Thyroid gland (tissue), 4 donors: ENCODE data around the gene ARHGAP24. TPM values are rescaled to one million over a fixed set of nuclear protein-coding genes. Genes with fewer than 3 reads are reported as not detected.
"Not testable (repeated sequence)": the region's sequence is repeated elsewhere in the genome, so short reads cannot be mapped to it uniquely, and the experiment has no call there.

Experiments used
- DNase-seq, 2 donors: peaks; one replicate each; pipeline ENCODE4 v3.0.0-alpha.2; 2019
- H3K27ac ChIP-seq, 3 donors: fragments of 200-600 bp; sonication (generic); 1 replicate in 2 of 3; 2 replicates in 1 of 3; pipeline ENCODE4 v1.5.1; 2016 to 2019; ENCODE audit warnings: mild to moderate bottlenecking in 1 of 3, moderate library complexity in 1 of 3
- H3K27me3 ChIP-seq: fragments of 200-600 bp; sonication (generic); one replicate; pipeline ENCODE4 v1.5.1; 2019
- H3K36me3 ChIP-seq, 2 donors: fragments of 200-600 bp; sonication (generic); one replicate each; pipeline ENCODE4 v1.5.1; 2016 to 2019
- H3K4me1 ChIP-seq, 2 donors: fragments of 200-600 bp; sonication (generic); one replicate each; pipeline ENCODE4 v1.5.1; 2017 to 2019
- H3K4me3 ChIP-seq, 3 donors: fragments of 200-600 bp; sonication (generic); replicated peaks in 1 of 3; 1 replicate in 2 of 3; 2 replicates in 1 of 3; pipeline ENCODE4 v1.5.1; 2016; ENCODE audit warnings: mild to moderate bottlenecking in 1 of 3
- H3K9me3 ChIP-seq: fragments of 200-600 bp; sonication (generic); one replicate; pipeline ENCODE4 v1.5.1; 2017
- CTCF ChIP-seq, 6 experiments: fragments of 200-600 bp in 3 of 6; fragments of 450-650 bp in 3 of 6; sonication (generic) in 3 of 6; IDR thresholded peaks; one replicate each; pipeline ENCODE4 v1.5.1; 2016 to 2019; ENCODE audit warnings: antibody characterized with exemption in 6 of 6, mild to moderate bottlenecking in 2 of 6, inconsistent platforms in 1 of 6, moderate library complexity in 1 of 6
- POLR2A ChIP-seq, 2 donors: fragments of 450-650 bp; IDR thresholded peaks; one replicate each; pipeline ENCODE4 v1.6.1; 2017; ENCODE audit warnings: antibody characterized with exemption in 2 of 2, mild to moderate bottlenecking in 2 of 2, moderate library complexity in 1 of 2
- WGBS, 2 donors: methylation state at CpG; one replicate each; pipeline ENCODE4 v1.1.5; 2017; 5-methylcytosine and 5-hydroxymethylcytosine counted together
- intact Hi-C: fragments of 100-400 bp; cut with DNase I; formaldehyde crosslinking; loops from one replicate; pipeline ENCODE4 v1.15.1; 2023
- total RNA-seq, 4 donors: library from RNA; depleted of rRNA; stranded (reverse); fragments of >200 nt; gene quantifications; one replicate each; pipeline ENCODE4 v1.2.3, GENCODE V29; 2016

The ARHGAP24 gene
- total RNA-seq, 4 donors from 2014 or later, result 20.8 to 70.3 (median 52.4) TPM

GRCh38 chr4:85913931-85914694 is 439.2 kb downstream of the ARHGAP24 start:
- no peaks in the 10 kb centered on the region for H3K36me3 ChIP-seq
- intact Hi-C loops, result no loop called here
- no peak overlapping the region for H3K4me3 ChIP-seq
- no peaks in the 10 kb centered on the region for H3K9me3 ChIP-seq
- H3K4me1 ChIP-seq, result peaks cover 4 to 10% of the 10 kb centered on the region in 2 donors
- WGBS, 2 donors, result 94 to 95% methylated on average over 5 of the region's 5 CpGs
- TF ChIP-seq CTCF (IDR thresholded peaks at IDR 0.05), result no peak
- no peak for TF ChIP-seq POLR2A (IDR thresholded peaks at IDR 0.05)
- no peaks in the 10 kb centered on the region for H3K27me3 ChIP-seq
- no peak for DNase-seq
- H3K27ac ChIP-seq, result no peak overlapping the region

GRCh38 chr4:85915570-85915969 is 440.6 kb downstream of the ARHGAP24 start:
- 82 to 95% methylated on average over 6 of the region's 6 CpGs for WGBS, 2 donors
- H3K36me3 ChIP-seq, H3K9me3 ChIP-seq, H3K27ac ChIP-seq, DNase-seq, intact Hi-C loops, H3K27me3 ChIP-seq, H3K4me1 ChIP-seq, H3K4me3 ChIP-seq: not testable (repeated sequence)

- H3K36me3 ChIP-seq, result no peaks in the 10 kb centered on the region
- H3K27ac ChIP-seq, result no peak overlapping the region
- no peaks in the 10 kb centered on the region for H3K4me1 ChIP-seq
- intact Hi-C loops, result no loop called here
- WGBS, 2 donors, result 94 to 95% methylated on average over 6 of the region's 6 CpGs
- H3K9me3 ChIP-seq, result no peaks in the 10 kb centered on the region
- H3K4me3 ChIP-seq, result no peak overlapping the region
- H3K27me3 ChIP-seq, result no peaks in the 10 kb centered on the region
- TF ChIP-seq CTCF (IDR thresholded peaks at IDR 0.05) (no peak), POLR2A (IDR thresholded peaks at IDR 0.05) (no peak)
- DNase-seq, result no peak
Measured at GRCh38 chr4:85919200-85919887, 444.4 kb downstream of the ARHGAP24 start.

- Histone ChIP-seq H3K9me3 (no peaks in the 10 kb centered on the region), H3K27ac (no peak overlapping the region), H3K27me3 (no peaks in the 10 kb centered on the region), H3K4me3 (no peak overlapping the region), H3K4me1 (peaks cover 20 to 21% of the 10 kb centered on the region in 2 donors), H3K36me3 (no peaks in the 10 kb centered on the region)
- intact Hi-C loops, result no loop called here
- no peak for TF ChIP-seq CTCF (IDR thresholded peaks at IDR 0.05)
- no peak for TF ChIP-seq POLR2A (IDR thresholded peaks at IDR 0.05)
- DNase-seq, result no peak
- WGBS, 2 donors, result 96% methylated on average over 6 of the region's 6 CpGs
Measured at GRCh38 chr4:85925071-85925470, 450.1 kb downstream of the ARHGAP24 start.

GRCh38 chr4:85928775-85929591 is 454.0 kb downstream of the ARHGAP24 start:
- no peaks in the 10 kb centered on the region for H3K27me3 ChIP-seq
- H3K27ac ChIP-seq, result peak overlapping the region; percentile 88 to 94 (median 92)
- H3K36me3 ChIP-seq, result no peaks in the 10 kb centered on the region
- intact Hi-C loops, result no loop called here
- no peak overlapping the region for H3K4me3 ChIP-seq
- 33 to 37% methylated on average over 5 of the region's 5 CpGs for WGBS, 2 donors
- TF ChIP-seq CTCF (IDR thresholded peaks at IDR 0.05) (no peak), POLR2A (IDR thresholded peaks at IDR 0.05) (peak in 1 of 2 donors; percentile 39)
- peak; percentile 34 to 44 for DNase-seq
- H3K9me3 ChIP-seq, result no peaks in the 10 kb centered on the region
- H3K4me1 ChIP-seq, result peaks cover 24 to 42% of the 10 kb centered on the region in 2 donors
